AG04450 (cell line): ENCODE results near the gene AKTIP. TPM values are rescaled to one million over a fixed set of nuclear protein-coding genes. Genes with fewer than 3 reads are reported as not detected.
"Not testable (repeated sequence)": the region's sequence is repeated elsewhere in the genome, so short reads cannot be mapped to it uniquely, and the experiment has no call there.

Experiments used
- CTCF ChIA-PET: fragments of 300-600, 350-600 bp; formaldehyde crosslinking; extraction: SDS; loops from one replicate; lab custom pipeline; 2022; ENCODE audit warnings: antibody characterized with exemption, inconsistent platforms; lab: Charles Lee
- POLR2A ChIA-PET: fragments of 350-600 bp; formaldehyde crosslinking; extraction: SDS; loops from one replicate; lab custom pipeline; 2021; ENCODE audit warnings: antibody characterized with exemption, inconsistent platforms; lab: Yijun Ruan, JAX
- DNase-seq: peaks from one replicate; pipeline ENCODE4 v3.0.0-alpha.2; 2011; ENCODE audit warnings: low read depth, low spot score
- H3K27ac ChIP-seq: one replicate; pipeline ENCODE4 v1.5.1; 2012; ENCODE audit warnings: low read depth, low read length, control low read depth
- H3K27me3 ChIP-seq: one replicate; pipeline ENCODE4 v1.6.0; 2012; ENCODE audit warnings: low read length; ENCODE audit not compliant: control insufficient read depth, insufficient read depth
- H3K4me3 ChIP-seq: 2 replicates; pipeline ENCODE4 v1.5.1; 2011; ENCODE audit warnings: mild to moderate bottlenecking, low read depth, low read length, control low read depth
- H3K9me3 ChIP-seq: 2 replicates; pipeline ENCODE4 v1.5.1; 2012; ENCODE audit warnings: low read length; ENCODE audit not compliant: control insufficient read depth, insufficient read depth
- polyA plus RNA-seq: library from polyadenylated mRNA; depleted of rRNA; stranded (reverse); fragments of >200 nt; gene quantifications from 2 replicates; pipeline ENCODE4 v1.2.3, GENCODE V29; 2011
- TF ChIP-seq, protein P1 (sequence below): IDR thresholded peaks from 2 replicates; pipeline ENCODE4 v1.5.1; 2011; ENCODE audit warnings: low read depth, low read length, control low read depth, inconsistent platforms

AKTIP gene
- polyA plus RNA-seq, 1 experiment, result 27.2 TPM

DNA sequence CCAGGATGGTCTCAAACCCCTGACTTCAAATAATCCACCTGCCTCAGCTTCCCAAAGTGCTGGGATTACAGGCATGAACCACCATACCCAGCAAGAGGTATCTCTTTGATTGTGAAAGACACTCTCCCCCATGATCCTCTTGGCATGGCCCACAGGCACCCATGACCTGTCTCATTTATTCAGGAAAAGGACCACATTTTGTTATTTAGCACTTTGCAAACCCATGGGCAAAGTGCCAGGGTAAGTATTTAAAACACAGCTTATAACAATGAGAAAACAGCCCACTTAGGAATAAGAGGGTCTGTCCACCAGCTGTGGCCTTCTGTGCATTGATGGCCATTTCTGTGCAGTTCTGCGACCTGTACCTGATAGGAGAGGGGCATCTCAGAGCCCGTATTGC is 12.8 kb upstream of the AKTIP start:
- POLR2A ChIA-PET, result no interaction called here
- TF ChIP-seq, protein P1, sequence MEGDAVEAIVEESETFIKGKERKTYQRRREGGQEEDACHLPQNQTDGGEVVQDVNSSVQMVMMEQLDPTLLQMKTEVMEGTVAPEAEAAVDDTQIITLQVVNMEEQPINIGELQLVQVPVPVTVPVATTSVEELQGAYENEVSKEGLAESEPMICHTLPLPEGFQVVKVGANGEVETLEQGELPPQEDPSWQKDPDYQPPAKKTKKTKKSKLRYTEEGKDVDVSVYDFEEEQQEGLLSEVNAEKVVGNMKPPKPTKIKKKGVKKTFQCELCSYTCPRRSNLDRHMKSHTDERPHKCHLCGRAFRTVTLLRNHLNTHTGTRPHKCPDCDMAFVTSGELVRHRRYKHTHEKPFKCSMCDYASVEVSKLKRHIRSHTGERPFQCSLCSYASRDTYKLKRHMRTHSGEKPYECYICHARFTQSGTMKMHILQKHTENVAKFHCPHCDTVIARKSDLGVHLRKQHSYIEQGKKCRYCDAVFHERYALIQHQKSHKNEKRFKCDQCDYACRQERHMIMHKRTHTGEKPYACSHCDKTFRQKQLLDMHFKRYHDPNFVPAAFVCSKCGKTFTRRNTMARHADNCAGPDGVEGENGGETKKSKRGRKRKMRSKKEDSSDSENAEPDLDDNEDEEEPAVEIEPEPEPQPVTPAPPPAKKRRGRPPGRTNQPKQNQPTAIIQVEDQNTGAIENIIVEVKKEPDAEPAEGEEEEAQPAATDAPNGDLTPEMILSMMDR, result no peak
- CTCF ChIA-PET, result no interaction called here
- no peaks in the 10 kb centered on the region for H3K27me3 ChIP-seq
- H3K27ac ChIP-seq, result no peak overlapping the region
- H3K9me3 ChIP-seq, result no peaks in the 10 kb centered on the region
- no peak overlapping the region for H3K4me3 ChIP-seq
- no peak for DNase-seq

DNA sequence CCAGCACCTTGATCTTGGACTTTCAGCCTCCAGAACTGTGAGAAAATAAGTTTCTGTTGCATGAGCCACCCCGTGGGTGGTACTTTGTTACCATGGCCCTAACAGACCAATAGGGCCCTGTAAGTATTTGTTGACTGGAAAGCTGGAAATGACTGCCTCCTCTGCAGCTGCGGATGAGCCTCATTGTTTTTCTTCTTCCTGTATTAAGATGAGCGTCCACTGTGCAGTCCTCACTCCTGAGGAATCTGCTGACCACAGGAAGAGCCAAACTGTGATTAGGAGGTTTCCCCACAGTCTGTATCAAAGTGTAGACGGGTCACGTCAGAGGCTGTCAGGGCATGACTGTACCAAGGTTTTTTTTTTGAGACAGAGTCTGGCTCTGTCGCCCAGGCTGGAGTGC is 12.2 kb upstream of the AKTIP start:
- CTCF ChIA-PET, result no interaction called here
- POLR2A ChIA-PET, result no interaction called here
- no peaks in the 10 kb centered on the region for H3K9me3 ChIP-seq
- H3K27me3 ChIP-seq, result no peaks in the 10 kb centered on the region
- DNase-seq, result no peak
- TF ChIP-seq, protein P1, result no peak
- no peak overlapping the region for H3K27ac ChIP-seq
- H3K4me3 ChIP-seq, result no peak overlapping the region

DNA sequence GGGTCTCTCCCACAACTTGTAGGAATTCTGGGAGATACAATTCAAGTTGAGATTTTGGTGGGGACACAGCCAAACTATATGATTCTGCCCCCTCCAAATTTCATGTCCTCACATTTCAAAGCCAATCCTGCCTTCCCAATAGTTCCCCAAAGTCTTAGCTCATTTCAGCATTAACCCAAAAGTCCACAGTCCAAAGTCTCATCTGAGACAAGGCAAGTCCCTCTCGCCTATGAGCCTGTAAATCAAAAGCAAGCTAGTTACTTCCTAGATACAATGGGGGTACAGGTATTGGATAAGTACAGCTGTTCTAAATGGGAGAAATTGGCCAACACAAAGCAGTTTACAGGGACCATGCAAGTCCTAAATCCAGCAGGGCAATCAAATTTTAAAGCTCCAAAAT is 9.8 kb upstream of the AKTIP start:
- CTCF ChIA-PET, H3K9me3 ChIP-seq, H3K27me3 ChIP-seq, DNase-seq, H3K4me3 ChIP-seq, H3K27ac ChIP-seq: not testable (repeated sequence)
- POLR2A ChIA-PET, result interaction anchor here (0.6 kb wide), 1 partner anchor 9 kb away, joined by 7 read pairs; no protein-coding TSS in a partner anchor

DNA sequence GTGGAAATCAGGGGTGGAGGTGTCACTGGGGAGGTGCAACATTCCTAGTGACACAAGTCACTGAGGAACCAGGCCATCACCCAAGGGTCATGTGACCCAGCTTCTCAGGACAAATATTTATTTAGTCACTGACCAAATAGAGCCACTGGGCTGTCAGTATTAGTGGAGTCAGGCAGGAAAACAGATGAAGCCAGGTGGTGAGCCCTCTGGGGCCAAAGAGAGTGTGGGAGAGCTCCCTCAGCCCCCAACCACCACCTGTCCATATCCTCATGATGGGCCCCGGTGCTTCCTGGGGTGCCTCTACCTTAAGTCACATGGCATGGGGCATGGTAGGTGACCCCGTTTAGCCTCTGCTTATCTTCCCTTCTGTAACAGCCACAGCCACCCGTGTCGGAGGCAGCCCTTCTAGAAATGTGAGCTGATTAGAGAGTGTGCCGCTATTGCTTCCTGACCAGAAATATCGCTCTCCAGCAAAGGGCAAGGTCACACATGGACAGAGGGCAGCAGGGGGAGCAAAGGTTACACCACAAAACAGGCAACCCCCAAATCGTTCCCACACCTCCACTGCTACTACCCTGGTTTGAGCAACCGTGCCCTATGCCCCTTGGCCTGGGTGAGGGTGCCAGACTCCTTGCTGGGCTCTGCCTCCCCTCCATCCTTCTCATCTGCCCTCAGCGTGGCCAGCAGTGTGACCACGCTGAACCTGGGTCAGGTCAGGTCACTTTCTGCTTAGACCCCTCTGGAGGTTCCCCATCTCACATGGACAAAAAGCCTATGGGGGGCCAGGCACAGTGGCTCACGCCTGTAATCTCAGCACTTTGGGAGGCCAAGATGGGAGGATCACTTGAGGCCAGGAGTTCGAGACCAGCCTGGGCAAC is 8.6 kb upstream of the AKTIP start:
- DNase-seq, result no peak
- ChIA-PET POLR2A (no interaction called here), CTCF (interaction anchor here (0.9 kb wide), 1 partner anchor 32 kb away, joined by 5 read pairs; no protein-coding TSS in a partner anchor)
- Histone ChIP-seq H3K4me3 (no peak overlapping the region), H3K9me3 (no peaks in the 10 kb centered on the region), H3K27me3 (no peaks in the 10 kb centered on the region), H3K27ac (no peak overlapping the region)
- TF ChIP-seq, protein P1, result no peak

DNA sequence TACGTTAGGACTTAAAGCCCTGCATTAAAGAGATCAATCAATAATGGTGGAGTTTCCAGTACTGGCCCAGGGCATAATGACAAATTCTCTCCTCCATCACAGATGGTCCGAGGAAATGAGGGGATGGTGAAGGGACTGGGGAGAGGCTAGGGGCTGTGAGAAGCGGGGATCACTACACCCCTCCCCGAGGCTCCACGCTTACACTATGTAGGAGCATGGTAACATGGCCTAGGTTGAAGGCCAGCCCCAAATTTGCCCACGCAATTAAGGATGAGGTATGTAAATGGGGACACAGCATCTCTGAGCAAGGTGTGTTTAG is 8.0 kb upstream of the AKTIP start:
- Histone ChIP-seq H3K4me3 (no peak overlapping the region), H3K9me3 (no peaks in the 10 kb centered on the region), H3K27me3 (no peaks in the 10 kb centered on the region), H3K27ac (no peak overlapping the region)
- POLR2A ChIA-PET, result no interaction called here
- TF ChIP-seq, protein P1, result no peak
- CTCF ChIA-PET, result no interaction called here
- DNase-seq, result no peak
